Glutamatergic neuron (in vitro differentiated cells): ENCODE measurements around the gene RGS19. TPM values are rescaled to one million over a fixed set of nuclear protein-coding genes. Genes with fewer than 3 reads are reported as not detected.

Experiments used
- DNase-seq: peaks from one replicate; pipeline ENCODE4 v3.0.0; 2022
- H3K27ac Mint-ChIP-seq: one replicate; pipeline ENCODE4 v1.8.0; 2020; ENCODE audit warnings: mild to moderate bottlenecking, mixed read lengths, inconsistent platforms; ENCODE audit not compliant: unreplicated experiment
- H3K27me3 Mint-ChIP-seq: one replicate; pipeline ENCODE4 v1.8.0; 2020; ENCODE audit warnings: mild to moderate bottlenecking, moderate library complexity, mixed read lengths, inconsistent platforms; ENCODE audit not compliant: unreplicated experiment
- H3K36me3 Mint-ChIP-seq: one replicate; pipeline ENCODE4 v1.8.0; 2020; ENCODE audit warnings: mild to moderate bottlenecking, mixed read lengths, inconsistent platforms; ENCODE audit not compliant: unreplicated experiment
- H3K4me1 Mint-ChIP-seq: one replicate; pipeline ENCODE4 v1.8.0; 2020; ENCODE audit warnings: mild to moderate bottlenecking, low read depth, mixed read lengths, inconsistent platforms; ENCODE audit not compliant: unreplicated experiment
- H3K4me3 Mint-ChIP-seq: one replicate; pipeline ENCODE4 v1.8.0; 2020; ENCODE audit warnings: mild to moderate bottlenecking, mixed read lengths, inconsistent platforms; ENCODE audit not compliant: unreplicated experiment
- H3K9me3 Mint-ChIP-seq: one replicate; pipeline ENCODE4 v1.8.0; 2020; ENCODE audit warnings: mild to moderate bottlenecking, moderate library complexity, mixed read lengths, inconsistent platforms; ENCODE audit not compliant: unreplicated experiment
- total RNA-seq: library from RNA; stranded (reverse); fragmentation: NEBNext Ultra II Directional; extraction: Animal tissue kit (Norgen Biotek cat#: 25700); gene quantifications from one replicate; pipeline ENCODE4 v1.2.1, GENCODE V29; 2021; ENCODE audit not compliant: unreplicated experiment
- TF ChIP-seq, protein P1 (sequence below): fragments of 200-600 bp; sonication (generic); IDR thresholded peaks from one replicate; pipeline ENCODE4 v1.5.0; 2021; ENCODE audit not compliant: partially characterized antibody, unreplicated experiment

Gene RGS19
- total RNA-seq, 1 donor from 2014 or later: 4.4 TPM

DNA sequence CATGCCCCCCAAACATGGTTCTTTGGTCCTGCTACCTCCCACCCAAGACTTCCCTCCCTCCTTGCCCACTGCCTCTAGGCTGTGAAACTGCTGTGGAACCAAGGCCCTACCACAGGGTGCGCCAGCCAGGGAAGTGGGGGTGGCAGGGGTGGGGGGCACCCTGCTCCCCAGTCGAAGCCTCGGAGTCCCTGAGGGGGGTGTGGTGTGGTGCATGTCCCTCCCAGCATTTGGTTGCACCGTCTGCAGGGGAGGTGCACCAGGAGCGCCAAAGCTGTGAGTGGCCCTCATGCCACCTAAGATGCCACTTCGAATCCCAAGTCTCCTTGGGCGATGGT, 1.8 kb downstream of the RGS19 start:
- no peak overlapping the region for H3K27ac Mint-ChIP-seq
- H3K9me3 Mint-ChIP-seq: peaks cover 6% of the 10 kb centered on the region
- no peak for DNase-seq
- peaks cover 17% of the 10 kb centered on the region for H3K27me3 Mint-ChIP-seq
- TF ChIP-seq, protein P1, sequence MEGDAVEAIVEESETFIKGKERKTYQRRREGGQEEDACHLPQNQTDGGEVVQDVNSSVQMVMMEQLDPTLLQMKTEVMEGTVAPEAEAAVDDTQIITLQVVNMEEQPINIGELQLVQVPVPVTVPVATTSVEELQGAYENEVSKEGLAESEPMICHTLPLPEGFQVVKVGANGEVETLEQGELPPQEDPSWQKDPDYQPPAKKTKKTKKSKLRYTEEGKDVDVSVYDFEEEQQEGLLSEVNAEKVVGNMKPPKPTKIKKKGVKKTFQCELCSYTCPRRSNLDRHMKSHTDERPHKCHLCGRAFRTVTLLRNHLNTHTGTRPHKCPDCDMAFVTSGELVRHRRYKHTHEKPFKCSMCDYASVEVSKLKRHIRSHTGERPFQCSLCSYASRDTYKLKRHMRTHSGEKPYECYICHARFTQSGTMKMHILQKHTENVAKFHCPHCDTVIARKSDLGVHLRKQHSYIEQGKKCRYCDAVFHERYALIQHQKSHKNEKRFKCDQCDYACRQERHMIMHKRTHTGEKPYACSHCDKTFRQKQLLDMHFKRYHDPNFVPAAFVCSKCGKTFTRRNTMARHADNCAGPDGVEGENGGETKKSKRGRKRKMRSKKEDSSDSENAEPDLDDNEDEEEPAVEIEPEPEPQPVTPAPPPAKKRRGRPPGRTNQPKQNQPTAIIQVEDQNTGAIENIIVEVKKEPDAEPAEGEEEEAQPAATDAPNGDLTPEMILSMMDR: no peak
- no peaks in the 10 kb centered on the region for H3K36me3 Mint-ChIP-seq
- H3K4me1 Mint-ChIP-seq: peaks cover 6% of the 10 kb centered on the region
- no peak overlapping the region for H3K4me3 Mint-ChIP-seq

DNA sequence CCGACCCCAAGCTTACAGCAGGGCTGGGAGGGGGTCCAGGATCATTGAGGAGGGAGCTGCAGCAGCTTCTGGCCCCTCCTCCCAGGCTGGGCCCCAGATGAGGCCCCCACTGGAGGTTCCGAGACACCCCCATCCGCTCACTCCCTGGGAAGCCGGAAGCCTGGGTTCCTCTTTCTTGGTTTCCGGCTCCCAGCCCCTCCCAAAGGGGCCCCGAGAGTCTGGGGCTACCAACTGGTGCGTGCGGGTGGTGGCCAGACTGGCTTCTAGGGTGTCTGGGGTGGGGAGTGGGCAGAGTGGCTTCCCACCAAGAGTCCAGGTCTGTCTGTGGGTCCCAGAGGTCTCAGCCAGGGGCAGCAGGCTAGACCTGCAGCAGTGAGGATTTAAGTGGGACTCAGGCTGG, 2.2 kb downstream of the RGS19 start:
- H3K27me3 Mint-ChIP-seq: peaks cover 13% of the 10 kb centered on the region
- no peak overlapping the region for H3K27ac Mint-ChIP-seq
- DNase-seq: no peak
- TF ChIP-seq, protein P1: no peak
- peaks cover 6% of the 10 kb centered on the region for H3K4me1 Mint-ChIP-seq
- H3K9me3 Mint-ChIP-seq: peaks cover 6% of the 10 kb centered on the region
- H3K36me3 Mint-ChIP-seq: no peaks in the 10 kb centered on the region
- no peak overlapping the region for H3K4me3 Mint-ChIP-seq

DNA sequence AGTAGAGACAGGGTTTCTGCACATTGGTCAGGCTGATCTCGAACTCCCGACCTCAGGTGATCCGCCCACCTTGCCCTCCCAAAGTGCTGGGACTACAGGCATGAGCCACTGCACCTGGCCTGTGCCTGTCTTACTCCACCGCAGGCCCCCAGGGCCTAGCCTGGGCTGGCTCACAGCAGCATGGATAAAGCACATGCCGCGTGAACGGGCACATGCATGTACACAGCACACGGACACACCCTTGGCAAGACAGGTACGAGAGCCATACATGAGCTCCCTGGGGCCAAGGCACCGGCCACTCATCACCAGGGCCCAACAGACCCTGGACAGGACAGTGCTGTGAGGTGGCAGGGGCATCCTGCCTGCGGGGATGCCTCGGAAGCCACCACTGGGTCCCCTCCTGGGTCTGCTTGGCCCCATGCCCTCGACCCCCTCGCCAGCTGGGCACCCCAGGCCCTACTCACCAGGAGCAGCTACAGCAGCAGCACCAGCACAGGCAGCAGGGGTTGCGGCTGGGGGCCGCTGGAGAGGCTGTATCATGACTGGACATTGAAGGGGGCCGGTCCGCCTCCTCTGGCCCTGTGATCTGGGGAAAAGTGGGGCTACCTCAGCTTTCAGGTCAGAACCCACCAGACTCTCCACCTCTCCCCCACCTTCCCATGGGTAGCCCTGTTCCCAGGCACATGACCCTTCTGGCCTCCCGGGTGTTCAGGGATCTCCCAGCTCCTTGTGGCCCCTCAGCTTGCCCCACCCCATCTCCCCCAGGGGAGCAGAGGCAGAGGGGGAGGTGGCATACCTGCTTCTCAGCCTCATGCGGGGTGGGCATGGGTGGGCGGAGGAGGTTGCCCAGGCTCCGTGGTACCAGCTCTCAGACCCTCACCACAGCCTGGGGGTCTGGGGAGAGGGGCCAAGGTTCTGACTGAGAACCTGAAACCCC, 3.0 kb downstream of the RGS19 start:
- H3K27me3 Mint-ChIP-seq: peaks cover 9% of the 10 kb centered on the region
- H3K9me3 Mint-ChIP-seq: peaks cover 2% of the 10 kb centered on the region
- peaks cover 2% of the 10 kb centered on the region for H3K4me1 Mint-ChIP-seq
- no peaks in the 10 kb centered on the region for H3K36me3 Mint-ChIP-seq
- DNase-seq: no peak
- no peak overlapping the region for H3K27ac Mint-ChIP-seq
- no peak overlapping the region for H3K4me3 Mint-ChIP-seq
- TF ChIP-seq, protein P1: no peak

DNA sequence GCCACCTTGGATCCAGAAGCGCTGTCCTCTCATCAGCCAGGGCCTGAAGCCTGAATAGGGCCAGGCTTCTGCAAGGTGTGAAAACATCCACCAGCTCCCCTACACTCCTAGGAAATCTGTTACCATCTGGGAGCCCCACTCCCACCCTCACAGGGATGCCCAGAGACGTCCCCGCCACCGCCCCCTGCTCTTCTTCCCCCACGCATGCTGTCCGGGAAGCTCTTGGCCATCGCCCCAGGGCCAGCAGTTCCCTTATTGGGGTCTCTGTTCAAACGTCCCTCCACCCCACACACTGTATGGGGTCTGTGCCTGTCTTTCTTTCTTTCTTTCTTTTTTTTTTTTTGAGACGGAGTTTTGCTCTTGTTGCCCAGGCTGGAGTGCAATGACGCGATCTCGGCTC, 3.8 kb downstream of the RGS19 start:
- Mint-ChIP-seq H3K27ac (no peak overlapping the region), H3K36me3 (no peaks in the 10 kb centered on the region), H3K9me3 (no peaks in the 10 kb centered on the region), H3K4me1 (peaks cover 2% of the 10 kb centered on the region), H3K27me3 (peaks cover 7% of the 10 kb centered on the region), H3K4me3 (no peak overlapping the region)
- TF ChIP-seq, protein P1: no peak
- DNase-seq: no peak

DNA sequence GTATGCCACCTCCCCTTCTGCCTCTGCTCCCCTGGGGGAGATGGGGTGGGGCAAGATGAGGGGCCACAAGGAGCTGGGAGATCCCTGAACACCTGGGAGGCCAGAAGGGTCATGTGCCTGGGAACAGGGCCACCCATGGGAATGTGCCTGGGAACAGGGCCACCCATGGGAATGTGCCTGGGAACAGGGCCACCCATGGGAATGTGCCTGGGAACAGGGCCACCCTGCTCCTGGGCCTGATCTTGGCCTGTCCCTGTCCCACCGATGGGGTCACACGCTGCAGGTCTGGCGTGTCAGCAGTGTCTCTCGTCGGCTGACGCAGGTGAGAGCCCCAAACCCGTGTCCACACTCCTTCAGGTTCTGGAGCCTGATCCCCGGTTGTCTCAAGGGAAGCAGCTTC, 4.4 kb downstream of the RGS19 start:
- DNase-seq: no peak
- TF ChIP-seq, protein P1: no peak
- no peaks in the 10 kb centered on the region for H3K9me3 Mint-ChIP-seq
- peaks cover 2% of the 10 kb centered on the region for H3K27me3 Mint-ChIP-seq
- H3K36me3 Mint-ChIP-seq: no peaks in the 10 kb centered on the region
- H3K27ac Mint-ChIP-seq: no peak overlapping the region
- no peaks in the 10 kb centered on the region for H3K4me1 Mint-ChIP-seq
- no peak overlapping the region for H3K4me3 Mint-ChIP-seq
